GM12864 (cell line): ENCODE measurements around the gene KRTAP10-8.
"Not testable (repeated sequence)": the region's sequence is repeated elsewhere in the genome, so short reads cannot be mapped to it uniquely, and the experiment has no call there.

ENCODE experiments used
- DNase-seq: peaks from one replicate; pipeline ENCODE4 v3.0.0-alpha.2; 2011; ENCODE audit warnings: low read depth
- H3K4me3 ChIP-seq: 2 replicates; pipeline ENCODE4 v1.5.1; 2011; ENCODE audit warnings: mild to moderate bottlenecking, low read depth, low read length, control low read depth
- CTCF ChIP-seq: IDR thresholded peaks from 2 replicates; pipeline ENCODE4 v1.5.1; 2011; ENCODE audit warnings: low read depth, mild to moderate bottlenecking, moderate library complexity, low read length, control low read depth, inconsistent platforms; ENCODE audit errors: missing control alignments

The KRTAP10-8 gene

GRCh38 chr21:44636209-44637017 is 24.5 kb downstream of the KRTAP10-8 start:
- no peak for TF ChIP-seq CTCF
- no peak for DNase-seq
- no peak overlapping the region for H3K4me3 ChIP-seq

GRCh38 chr21:44637018-44637850 is 25.4 kb downstream of the KRTAP10-8 start, which contains the start of gene KRTAP10-10:
TSS of gene KRTAP10-10 (plus strand) at chr21:44637356. CDS start at chr21:44637418, 62 bp downstream.
- no peak for DNase-seq
- no peak within 1 kb of the TSS for H3K4me3 ChIP-seq
- no peak for TF ChIP-seq CTCF

DNA sequence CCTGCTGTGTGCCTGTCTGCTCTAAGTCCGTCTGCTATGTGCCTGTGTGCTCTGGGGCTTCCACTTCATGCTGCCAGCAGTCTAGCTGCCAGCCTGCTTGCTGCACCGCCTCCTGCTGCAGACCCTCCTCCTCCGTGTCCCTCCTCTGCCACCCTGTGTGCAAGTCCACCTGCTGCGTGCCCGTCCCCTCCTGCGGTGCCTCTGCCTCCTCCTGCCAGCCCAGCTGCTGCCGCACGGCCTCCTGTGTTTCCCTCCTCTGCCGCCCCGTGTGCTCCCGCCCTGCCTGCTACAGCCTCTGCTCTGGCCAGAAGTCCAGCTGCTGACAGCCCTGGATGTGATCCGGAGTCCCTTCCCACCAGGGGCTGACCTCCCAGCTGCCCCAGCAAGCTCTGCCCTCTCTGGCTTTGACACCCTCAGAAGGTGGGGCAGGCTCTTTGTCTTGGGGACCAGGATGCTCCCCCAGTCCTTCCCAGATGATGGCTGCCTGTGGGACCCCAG is 26.0 kb downstream of the KRTAP10-8 start:
- DNase-seq, H3K4me3 ChIP-seq: not testable (repeated sequence)

- not testable (repeated sequence) for H3K4me3 ChIP-seq, DNase-seq
Observed at GRCh38 chr21:44638506-44639330, 26.8 kb downstream of the KRTAP10-8 start.

DNA sequence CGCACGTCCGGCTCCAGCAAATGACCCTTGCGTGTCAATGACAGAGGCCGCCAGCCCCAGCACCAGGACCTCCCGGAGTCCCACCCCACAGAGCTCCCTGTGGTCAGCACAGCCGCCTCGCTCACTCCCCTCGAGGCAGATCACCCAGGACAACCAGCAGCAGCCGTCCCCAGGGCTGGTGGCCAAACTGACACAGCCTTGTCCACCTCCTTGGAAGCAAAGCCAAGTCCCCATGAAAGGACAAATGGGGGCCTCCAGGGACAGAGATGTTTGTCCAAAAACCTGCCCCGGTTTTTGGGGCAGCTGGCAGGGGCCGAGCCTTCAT is 27.4 kb downstream of the KRTAP10-8 start:
- DNase-seq: no peak
- TF ChIP-seq CTCF: no peak
- no peak overlapping the region for H3K4me3 ChIP-seq

- H3K4me3 ChIP-seq: no peak overlapping the region
- no peak for DNase-seq
- no peak for TF ChIP-seq CTCF
Observed at GRCh38 chr21:44640761-44641160, 28.9 kb downstream of the KRTAP10-8 start.

DNA sequence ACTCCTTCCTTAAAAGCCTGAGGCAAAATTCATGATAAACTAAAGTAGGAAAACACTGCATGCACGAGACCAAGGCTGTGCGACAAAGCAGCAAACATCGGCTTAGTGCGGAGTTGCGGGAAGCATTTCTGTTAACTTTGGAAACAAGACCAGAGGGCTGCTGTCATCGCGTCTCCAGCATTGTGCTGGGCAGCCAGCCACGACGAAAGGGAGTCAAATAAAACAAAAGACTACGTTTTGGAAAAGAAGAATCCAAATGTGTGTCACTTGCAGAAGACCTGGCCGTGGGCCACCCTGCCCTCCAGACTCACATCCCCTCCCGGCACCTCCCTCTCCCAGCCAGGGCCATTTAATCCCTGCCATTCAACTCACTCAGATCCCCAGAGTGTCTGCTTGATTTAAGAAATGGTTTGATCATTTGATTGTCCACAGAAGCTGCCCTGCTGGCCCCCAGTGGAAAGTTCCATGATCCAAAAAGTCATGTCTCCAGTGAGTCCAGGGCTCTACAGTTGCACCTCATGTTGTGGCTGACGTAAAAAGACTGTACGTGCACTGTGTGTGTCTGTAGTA is 31.9 kb downstream of the KRTAP10-8 start:
- H3K4me3 ChIP-seq: no peak overlapping the region
- no peak for TF ChIP-seq CTCF
- no peak for DNase-seq
